HCT116 (cell line): Measurements from ENCODE around the gene MYH15.

Experiments used
- CEBPB ChIP-seq: IDR thresholded peaks from 2 replicates; pipeline ENCODE4 v1.6.1; 2012; ENCODE audit warnings: low read depth
- EZH2 ChIP-seq: fragments of 200-600 bp; sonication (generic); IDR thresholded peaks from 2 replicates; pipeline ENCODE4 v1.6.1; 2017; ENCODE audit warnings: antibody characterized with exemption, mixed run types
- FOSL1 ChIP-seq: IDR thresholded peaks from 2 replicates; pipeline ENCODE4 v1.6.1; 2012; ENCODE audit warnings: low read depth
- JUND ChIP-seq: IDR thresholded peaks from 2 replicates; pipeline ENCODE4 v1.6.1; 2012
- POLR2AphosphoS5 ChIP-seq: IDR thresholded peaks from 2 replicates; pipeline ENCODE4 v1.6.1; 2011; ENCODE audit warnings: mild to moderate bottlenecking, low read depth, low read length, moderate library complexity
- ZNF274 ChIP-seq: fragments of 200-500 bp; sonication (Bioruptor generic); IDR thresholded peaks from 2 replicates; pipeline ENCODE4 v1.6.1; 2014; ENCODE audit warnings: mild to moderate bottlenecking, low read depth, low read length, inconsistent platforms
- TF ChIP-seq, protein P1 (sequence below), 3 experiments: fragments of 200-600 bp in 1 of 3; sonication (generic) in 1 of 3; IDR thresholded peaks in 2 of 3; conservative IDR thresholded peaks in 1 of 3; 2 replicates each; pipeline ENCODE4 v1.5.1; 2012 to 2017; ENCODE audit warnings: low read depth in 2 of 3, low read length in 2 of 3, antibody characterized with exemption in 1 of 3, borderline replicate concordance in 1 of 3, control low read depth in 1 of 3, mild to moderate bottlenecking in 1 of 3, mixed read lengths in 1 of 3, mixed run types in 1 of 3, moderate library complexity in 1 of 3; ENCODE audit not compliant: insufficient read depth in 1 of 3
- TF ChIP-seq, protein P2 (sequence below): IDR thresholded peaks from 2 replicates; pipeline ENCODE4 v1.6.1; 2012; ENCODE audit warnings: low read depth
- TF ChIP-seq, protein P3 (sequence below): IDR thresholded peaks from 2 replicates; pipeline ENCODE4 v1.6.1; 2011; ENCODE audit warnings: mild to moderate bottlenecking, low read length, moderate library complexity; ENCODE audit not compliant: insufficient replicate concordance; ENCODE audit errors: extremely low read depth

DNA sequence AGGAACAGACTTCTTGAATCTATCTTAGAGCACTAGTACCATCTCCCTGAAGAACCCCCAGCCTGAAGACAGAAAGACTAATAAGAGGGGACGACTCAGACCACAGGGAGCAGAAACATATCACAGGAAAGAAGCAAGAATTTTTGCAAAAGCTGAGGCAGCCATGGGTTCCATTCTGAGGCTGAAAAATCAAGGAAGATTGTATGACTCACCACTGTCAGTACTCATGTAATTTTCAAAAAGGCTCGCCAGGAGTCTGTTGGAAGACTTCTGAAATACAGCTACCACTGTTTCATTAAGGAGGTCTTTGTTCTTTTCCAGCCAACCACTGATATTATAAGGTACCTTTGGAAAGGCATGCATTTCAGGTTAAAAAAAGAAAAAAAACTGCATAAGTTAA is 47.5 kb downstream of the MYH15 start:
- TF ChIP-seq, protein P1, sequence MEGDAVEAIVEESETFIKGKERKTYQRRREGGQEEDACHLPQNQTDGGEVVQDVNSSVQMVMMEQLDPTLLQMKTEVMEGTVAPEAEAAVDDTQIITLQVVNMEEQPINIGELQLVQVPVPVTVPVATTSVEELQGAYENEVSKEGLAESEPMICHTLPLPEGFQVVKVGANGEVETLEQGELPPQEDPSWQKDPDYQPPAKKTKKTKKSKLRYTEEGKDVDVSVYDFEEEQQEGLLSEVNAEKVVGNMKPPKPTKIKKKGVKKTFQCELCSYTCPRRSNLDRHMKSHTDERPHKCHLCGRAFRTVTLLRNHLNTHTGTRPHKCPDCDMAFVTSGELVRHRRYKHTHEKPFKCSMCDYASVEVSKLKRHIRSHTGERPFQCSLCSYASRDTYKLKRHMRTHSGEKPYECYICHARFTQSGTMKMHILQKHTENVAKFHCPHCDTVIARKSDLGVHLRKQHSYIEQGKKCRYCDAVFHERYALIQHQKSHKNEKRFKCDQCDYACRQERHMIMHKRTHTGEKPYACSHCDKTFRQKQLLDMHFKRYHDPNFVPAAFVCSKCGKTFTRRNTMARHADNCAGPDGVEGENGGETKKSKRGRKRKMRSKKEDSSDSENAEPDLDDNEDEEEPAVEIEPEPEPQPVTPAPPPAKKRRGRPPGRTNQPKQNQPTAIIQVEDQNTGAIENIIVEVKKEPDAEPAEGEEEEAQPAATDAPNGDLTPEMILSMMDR (IDR thresholded peaks at IDR 0.05 in 2 of 3, conservative IDR thresholded peaks at IDR 0.05 in 1 of 3; ENCODE audit: borderline replicate concordance in 1 of 3, insufficient read depth in 1 of 3, low read depth in 2 of 3, low read length in 2 of 3) = no peak
- TF ChIP-seq ZNF274 (no peak), JUND (no peak), POLR2AphosphoS5 (no peak), EZH2 (no peak), FOSL1 (peak; percentile 35; the same call in 1 of the 2 replicates), CEBPB (no peak)
- TF ChIP-seq, protein P2, sequence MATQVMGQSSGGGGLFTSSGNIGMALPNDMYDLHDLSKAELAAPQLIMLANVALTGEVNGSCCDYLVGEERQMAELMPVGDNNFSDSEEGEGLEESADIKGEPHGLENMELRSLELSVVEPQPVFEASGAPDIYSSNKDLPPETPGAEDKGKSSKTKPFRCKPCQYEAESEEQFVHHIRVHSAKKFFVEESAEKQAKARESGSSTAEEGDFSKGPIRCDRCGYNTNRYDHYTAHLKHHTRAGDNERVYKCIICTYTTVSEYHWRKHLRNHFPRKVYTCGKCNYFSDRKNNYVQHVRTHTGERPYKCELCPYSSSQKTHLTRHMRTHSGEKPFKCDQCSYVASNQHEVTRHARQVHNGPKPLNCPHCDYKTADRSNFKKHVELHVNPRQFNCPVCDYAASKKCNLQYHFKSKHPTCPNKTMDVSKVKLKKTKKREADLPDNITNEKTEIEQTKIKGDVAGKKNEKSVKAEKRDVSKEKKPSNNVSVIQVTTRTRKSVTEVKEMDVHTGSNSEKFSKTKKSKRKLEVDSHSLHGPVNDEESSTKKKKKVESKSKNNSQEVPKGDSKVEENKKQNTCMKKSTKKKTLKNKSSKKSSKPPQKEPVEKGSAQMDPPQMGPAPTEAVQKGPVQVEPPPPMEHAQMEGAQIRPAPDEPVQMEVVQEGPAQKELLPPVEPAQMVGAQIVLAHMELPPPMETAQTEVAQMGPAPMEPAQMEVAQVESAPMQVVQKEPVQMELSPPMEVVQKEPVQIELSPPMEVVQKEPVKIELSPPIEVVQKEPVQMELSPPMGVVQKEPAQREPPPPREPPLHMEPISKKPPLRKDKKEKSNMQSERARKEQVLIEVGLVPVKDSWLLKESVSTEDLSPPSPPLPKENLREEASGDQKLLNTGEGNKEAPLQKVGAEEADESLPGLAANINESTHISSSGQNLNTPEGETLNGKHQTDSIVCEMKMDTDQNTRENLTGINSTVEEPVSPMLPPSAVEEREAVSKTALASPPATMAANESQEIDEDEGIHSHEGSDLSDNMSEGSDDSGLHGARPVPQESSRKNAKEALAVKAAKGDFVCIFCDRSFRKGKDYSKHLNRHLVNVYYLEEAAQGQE = no peak
- TF ChIP-seq, protein P3, sequence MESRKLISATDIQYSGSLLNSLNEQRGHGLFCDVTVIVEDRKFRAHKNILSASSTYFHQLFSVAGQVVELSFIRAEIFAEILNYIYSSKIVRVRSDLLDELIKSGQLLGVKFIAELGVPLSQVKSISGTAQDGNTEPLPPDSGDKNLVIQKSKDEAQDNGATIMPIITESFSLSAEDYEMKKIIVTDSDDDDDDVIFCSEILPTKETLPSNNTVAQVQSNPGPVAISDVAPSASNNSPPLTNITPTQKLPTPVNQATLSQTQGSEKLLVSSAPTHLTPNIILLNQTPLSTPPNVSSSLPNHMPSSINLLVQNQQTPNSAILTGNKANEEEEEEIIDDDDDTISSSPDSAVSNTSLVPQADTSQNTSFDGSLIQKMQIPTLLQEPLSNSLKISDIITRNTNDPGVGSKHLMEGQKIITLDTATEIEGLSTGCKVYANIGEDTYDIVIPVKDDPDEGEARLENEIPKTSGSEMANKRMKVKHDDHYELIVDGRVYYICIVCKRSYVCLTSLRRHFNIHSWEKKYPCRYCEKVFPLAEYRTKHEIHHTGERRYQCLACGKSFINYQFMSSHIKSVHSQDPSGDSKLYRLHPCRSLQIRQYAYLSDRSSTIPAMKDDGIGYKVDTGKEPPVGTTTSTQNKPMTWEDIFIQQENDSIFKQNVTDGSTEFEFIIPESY = no peak
